Measurements from ENCODE around the gene TBC1D8.

Gene TBC1D8

GRCh38 chr2:101113441-101114267, 37.5 kb downstream of the TBC1D8 start:
- DNase-seq (ENCODE audit: low read depth in 4 of 4, low spot score in 1 of 4) = no peak

GRCh38 chr2:101112772-101113157, 38.4 kb downstream of the TBC1D8 start:
- DNase-seq (ENCODE audit: low read depth in 4 of 4, low spot score in 1 of 4) = no peak

- no peak for DNase-seq (ENCODE audit: low read depth in 4 of 4, low spot score in 1 of 4)
Observed at GRCh38 chr2:101111917-101112771, 39.0 kb downstream of the TBC1D8 start.

GRCh38 chr2:101111262-101111838, 39.8 kb downstream of the TBC1D8 start:
- no peak for DNase-seq (ENCODE audit: low read depth in 4 of 4, low spot score in 1 of 4)

- no peak for DNase-seq (ENCODE audit: low read depth in 4 of 4, low spot score in 1 of 4)
Observed at GRCh38 chr2:101109451-101110118, 41.6 kb downstream of the TBC1D8 start.

GRCh38 chr2:101108357-101108756, 42.8 kb downstream of the TBC1D8 start:
- no peak for DNase-seq (ENCODE audit: low read depth in 4 of 4, low spot score in 1 of 4)

- DNase-seq (ENCODE audit: low read depth in 4 of 4, low spot score in 1 of 4) = no peak
Observed at GRCh38 chr2:101107241-101107640, 43.9 kb downstream of the TBC1D8 start.

- no peak for DNase-seq (ENCODE audit: low read depth in 4 of 4, low spot score in 1 of 4)
Observed at GRCh38 chr2:101106453-101107181, 44.6 kb downstream of the TBC1D8 start.

GRCh38 chr2:101105654-101106053, 45.5 kb downstream of the TBC1D8 start:
- DNase-seq (ENCODE audit: low read depth in 4 of 4, low spot score in 1 of 4) = no peak

- DNase-seq (ENCODE audit: low read depth in 4 of 4, low spot score in 1 of 4) = no peak
Observed at GRCh38 chr2:101097638-101098037, 53.5 kb downstream of the TBC1D8 start.

GRCh38 chr2:101096619-101097142, 54.5 kb downstream of the TBC1D8 start:
- no peak for DNase-seq (ENCODE audit: low read depth in 4 of 4, low spot score in 1 of 4)

GRCh38 chr2:101094351-101094750, 56.8 kb downstream of the TBC1D8 start:
- DNase-seq (ENCODE audit: low read depth in 4 of 4, low spot score in 1 of 4) = no peak

GRCh38 chr2:101089942-101090799, 61.0 kb downstream of the TBC1D8 start:
- no peak for DNase-seq (ENCODE audit: low read depth in 4 of 4, low spot score in 1 of 4)

- no peak for DNase-seq (ENCODE audit: low read depth in 4 of 4, low spot score in 1 of 4)
Observed at GRCh38 chr2:101089419-101089818, 61.8 kb downstream of the TBC1D8 start.

- no peak for DNase-seq (ENCODE audit: low read depth in 4 of 4, low spot score in 1 of 4)
Observed at GRCh38 chr2:101087638-101088037, 63.5 kb downstream of the TBC1D8 start.

GRCh38 chr2:101083613-101084012, 67.6 kb downstream of the TBC1D8 start:
- DNase-seq (ENCODE audit: low read depth in 4 of 4, low spot score in 1 of 4) = no peak

- no peak for DNase-seq (ENCODE audit: low read depth in 4 of 4, low spot score in 1 of 4)
Observed at GRCh38 chr2:101082998-101083397, 68.2 kb downstream of the TBC1D8 start.

- no peak for DNase-seq (ENCODE audit: low read depth in 4 of 4, low spot score in 1 of 4)
Observed at GRCh38 chr2:101081375-101081907, 69.7 kb downstream of the TBC1D8 start.

Data from stimulated activated CD4-positive, alpha-beta T cell treated with anti-CD3 and anti-CD28 coated beads, Interleukin-1b, Interleukin-23, amount 100 ng/mL, for 24 hours (primary cell).